UCSD-AML1 (cell line): ENCODE results near the gene PSRC1.
A peak's percentile ranks its signal among the peaks of the same experiment; 100 is the strongest.
"Not testable (repeated sequence)": the region's sequence is repeated elsewhere in the genome, so short reads cannot be mapped to it uniquely, and the experiment has no call there.

Source experiments
- DNase-seq: peaks from one replicate; lab custom pipeline; 2025; ENCODE audit not compliant: unreplicated experiment; lab: John Stamatoyannopoulos, UW

Gene PSRC1

DNA sequence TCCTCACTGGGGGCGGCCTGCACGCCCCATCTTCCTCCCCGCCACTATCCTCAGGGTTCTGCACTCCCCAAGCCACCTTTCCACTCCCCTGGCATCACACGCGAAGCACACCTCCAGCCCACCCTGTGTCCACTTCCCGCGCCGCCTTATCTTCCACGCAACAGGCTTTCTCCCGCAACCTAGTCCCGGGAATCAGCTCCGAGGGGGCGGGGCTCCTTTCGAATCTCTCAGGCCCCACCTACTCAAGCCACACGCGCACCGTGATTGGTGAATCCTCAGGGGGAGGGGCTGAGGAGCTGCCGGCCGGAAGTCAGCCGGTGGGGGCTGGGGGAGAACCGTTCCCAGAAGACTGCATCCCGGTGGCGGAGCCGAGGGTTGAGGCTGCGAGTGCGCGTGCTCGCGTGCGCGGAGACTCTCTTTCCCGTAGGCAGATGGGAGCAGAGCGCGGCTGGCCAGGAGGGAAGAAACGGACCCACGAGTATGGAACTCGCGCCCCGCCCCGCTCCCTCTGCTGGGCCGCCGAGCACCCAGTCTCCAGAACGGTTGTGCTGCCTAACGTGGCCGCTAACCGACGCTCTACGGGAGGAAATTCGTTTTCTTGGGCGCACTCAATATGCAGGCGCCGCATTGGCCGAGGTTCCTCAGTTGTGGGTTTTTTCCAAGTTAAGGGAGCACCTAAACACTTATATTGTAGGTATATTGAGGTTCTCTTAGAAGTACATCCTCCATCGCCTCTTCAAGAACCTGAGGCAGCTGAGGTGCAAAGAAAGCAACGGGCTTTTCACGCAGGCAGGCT, at the start of gene PSRC1:
PSRC1 (minus strand) TSS at position 194 of the 796 bp plus-strand sequence.
- DNase-seq: peak; percentile 93

DNA sequence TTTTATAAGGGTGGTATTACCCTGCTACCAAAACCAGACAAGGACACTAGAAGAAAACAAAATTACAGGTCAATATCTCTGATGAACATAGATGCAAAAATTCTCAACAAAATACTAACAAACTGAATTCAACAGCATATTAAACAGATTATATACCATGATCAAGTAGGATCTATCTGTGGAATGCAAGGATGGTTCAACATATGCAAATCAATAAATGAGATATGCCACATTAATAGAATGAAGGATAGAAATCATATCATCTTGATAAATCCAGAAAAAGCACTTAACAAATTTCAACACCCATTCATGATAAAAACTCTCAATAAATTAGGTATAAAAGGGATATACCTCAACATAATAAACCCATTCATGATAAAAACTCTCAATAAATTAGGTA, 48.2 kb upstream of the PSRC1 start:
- no peak for DNase-seq

DNA sequence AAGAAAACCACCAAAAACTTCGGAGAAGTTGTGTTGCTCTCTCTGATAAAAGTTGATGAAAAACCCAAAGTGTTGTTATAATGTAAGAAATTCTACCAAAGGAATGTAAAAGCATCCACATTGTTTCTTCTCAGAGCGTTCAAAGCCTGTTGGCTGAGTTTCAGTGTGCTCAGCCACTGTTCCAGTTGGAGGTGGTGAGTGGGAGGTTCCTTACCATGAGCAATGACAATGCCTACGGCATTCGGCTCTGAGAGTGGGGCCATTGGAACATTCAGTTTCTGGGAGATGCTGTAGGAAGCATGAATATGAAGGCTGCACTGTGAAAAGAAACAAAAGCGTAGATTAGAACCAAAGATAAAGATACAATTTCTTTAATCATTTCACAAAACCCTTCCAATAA, 44.3 kb upstream of the PSRC1 start:
- no peak for DNase-seq

DNA sequence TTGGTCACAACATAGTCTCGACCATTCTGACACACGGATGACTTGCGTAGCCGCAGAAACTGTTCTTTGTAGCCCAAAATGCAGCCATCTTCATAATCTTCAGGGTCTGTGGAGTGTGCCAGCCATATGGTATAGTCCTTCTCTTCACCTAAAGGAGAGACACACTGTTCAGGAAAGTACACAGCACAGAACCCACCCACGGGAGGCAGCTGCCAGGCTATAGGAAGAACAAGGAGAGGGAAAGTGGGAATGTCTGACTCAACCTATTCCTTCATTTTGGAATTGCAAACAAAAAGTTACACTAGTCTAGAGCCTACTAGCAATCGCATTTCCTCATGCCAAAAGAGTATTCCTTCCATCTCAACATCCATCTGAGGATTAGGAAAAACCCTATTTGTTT, 40.0 kb upstream of the PSRC1 start:
- no peak for DNase-seq

DNA sequence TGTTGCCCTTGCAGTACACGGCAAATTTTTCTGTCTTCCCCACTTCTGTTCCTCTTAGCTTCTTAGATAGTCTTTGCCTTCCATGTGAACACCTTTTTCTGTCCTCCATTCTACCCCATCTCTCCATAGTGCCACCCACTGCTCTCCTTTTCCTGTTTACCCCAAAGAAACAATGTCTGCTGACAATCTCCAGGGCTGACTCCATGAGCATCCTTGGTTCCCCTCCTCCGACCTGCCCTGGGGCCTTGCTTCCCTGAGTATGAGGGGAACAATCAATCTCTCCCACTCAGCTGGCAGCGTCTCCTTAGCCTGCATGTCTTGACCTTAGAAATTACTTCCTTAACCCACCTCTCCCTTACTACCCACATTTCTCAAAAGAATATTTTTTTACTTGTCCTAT, 36.2 kb upstream of the PSRC1 start:
- DNase-seq: no peak

DNA sequence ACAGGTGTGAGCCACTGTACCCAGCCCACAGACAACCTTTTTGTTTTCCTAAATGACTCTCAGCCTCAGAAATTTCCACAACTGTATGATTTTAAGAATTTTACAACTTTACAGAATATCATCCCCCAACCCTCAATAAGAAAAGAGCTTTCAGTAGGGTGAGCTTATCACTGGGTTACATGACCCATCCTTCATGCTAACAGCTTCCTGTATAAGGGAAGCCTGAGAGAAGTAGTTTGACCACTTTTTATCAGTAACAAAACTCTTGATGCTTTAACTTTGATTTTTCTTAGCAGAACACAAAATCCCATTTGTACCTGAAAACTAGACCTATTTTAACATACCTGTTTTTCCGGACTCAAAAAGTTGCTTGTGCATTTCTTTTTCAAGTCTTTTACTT, 33.6 kb upstream of the PSRC1 start:
- no peak for DNase-seq

DNA sequence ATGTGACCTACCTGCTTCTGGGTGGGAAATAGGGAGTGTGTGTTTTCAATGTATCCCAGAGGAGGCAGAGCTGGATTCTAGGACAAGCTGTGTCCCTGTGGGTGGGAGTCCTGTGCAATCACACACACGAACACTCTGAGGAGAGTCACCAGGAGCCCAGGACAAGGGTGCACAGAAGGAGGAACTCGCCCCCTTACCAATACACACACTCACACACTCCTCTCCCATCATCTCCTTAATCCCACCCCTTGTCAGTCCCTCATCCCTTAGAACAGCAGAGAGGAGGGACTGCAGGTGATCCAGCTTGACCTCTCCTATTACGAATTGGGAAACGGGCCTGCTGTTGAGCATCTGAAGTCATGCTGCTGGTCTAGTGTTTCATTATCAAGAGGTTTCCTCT, 32.3 kb upstream of the PSRC1 start:
- no peak for DNase-seq

DNA sequence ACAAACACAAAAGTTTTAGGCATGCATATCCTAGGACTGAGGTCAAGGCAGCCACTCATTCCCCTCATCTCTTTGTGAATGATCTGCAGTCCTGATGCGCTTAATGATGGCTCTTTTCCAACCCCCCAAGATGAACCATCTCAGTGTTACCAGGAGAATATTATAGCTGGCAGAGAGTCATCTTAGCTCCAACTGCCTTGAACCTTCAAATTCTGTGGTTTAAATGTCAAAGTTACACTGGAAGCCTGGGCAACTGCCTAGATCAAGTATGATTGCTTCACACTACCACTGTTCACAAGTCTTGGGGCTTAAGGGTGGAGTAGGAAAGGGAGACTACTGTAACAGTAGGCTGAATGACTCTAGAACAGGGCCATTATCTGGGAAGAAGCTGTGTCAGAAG, 31.9 kb upstream of the PSRC1 start:
- DNase-seq: no peak

DNA sequence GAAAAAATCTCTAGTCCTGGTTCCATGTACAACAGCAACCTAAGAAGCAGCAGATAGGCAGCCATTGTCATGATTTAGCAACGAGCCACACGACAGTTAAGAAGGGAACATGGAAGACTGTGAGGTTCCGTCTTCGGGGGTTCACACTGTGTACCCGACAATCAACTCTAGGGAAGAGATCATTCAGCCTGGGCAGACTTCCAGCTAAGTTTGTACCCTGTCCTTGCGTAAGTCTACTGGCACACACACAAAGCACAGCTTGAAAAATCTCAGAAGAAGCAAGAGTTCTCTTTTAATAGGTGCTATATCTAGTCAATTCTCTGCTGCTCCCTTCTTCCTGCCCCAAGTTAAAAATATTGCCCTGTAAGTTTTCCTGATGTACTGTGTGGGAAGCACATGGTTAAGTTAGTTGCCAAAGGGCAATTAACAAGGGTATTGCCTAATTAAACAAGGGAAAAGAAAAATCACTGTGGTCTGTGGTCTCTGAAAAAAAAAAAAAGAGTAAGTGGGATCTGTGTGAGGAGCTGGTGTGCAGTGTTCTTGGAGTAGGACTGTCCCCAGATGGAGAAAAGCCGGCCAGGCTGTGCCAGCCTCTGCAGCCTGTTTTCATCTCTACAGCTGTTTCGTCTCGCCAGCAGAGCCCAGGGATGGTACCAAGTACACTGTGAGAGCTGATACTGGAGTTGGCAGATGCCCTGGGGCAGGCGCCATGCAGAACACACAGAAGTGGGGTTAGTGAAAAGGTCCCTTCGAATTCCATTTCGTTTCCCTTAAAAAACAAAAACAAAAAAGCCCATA, 30.2 kb upstream of the PSRC1 start:
- DNase-seq: no peak

DNA sequence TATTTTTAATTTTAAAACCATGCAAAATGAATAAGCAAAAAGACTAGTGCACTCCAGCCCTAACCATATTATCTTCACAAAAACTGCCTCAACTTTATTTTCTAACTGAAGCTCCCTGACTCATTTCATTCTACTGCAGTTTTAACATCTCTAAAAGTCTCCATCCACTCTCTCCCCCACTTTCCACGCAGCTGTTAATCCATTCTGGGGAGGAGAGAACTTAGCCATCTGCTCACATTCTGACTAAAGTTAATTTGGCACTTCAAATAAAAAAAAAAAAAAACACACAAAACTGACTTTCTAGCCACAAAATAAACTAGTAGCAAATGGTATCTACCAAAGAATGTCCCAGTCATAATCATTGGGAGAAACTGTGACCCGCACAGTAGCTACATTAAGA, 29.3 kb upstream of the PSRC1 start:
- no peak for DNase-seq

DNA sequence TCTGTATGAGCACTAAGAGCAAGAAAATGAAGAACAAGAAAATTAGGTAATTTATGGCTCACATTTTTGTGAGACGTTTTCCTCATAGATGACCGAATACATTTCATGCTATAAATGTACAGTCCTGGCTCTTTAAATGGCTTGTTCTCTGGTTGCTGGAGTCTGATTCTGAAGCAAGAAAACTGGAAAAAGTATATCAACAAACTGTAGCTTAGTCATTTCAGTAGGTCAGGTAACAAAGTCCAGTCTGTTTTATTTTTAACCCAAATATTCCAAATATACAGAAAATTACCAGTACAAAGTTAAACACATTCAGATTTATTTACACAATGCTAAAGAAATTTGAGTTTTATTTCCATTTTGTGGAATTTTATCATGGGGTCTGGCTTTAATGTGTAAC, 26.4 kb upstream of the PSRC1 start:
- DNase-seq: no peak

DNA sequence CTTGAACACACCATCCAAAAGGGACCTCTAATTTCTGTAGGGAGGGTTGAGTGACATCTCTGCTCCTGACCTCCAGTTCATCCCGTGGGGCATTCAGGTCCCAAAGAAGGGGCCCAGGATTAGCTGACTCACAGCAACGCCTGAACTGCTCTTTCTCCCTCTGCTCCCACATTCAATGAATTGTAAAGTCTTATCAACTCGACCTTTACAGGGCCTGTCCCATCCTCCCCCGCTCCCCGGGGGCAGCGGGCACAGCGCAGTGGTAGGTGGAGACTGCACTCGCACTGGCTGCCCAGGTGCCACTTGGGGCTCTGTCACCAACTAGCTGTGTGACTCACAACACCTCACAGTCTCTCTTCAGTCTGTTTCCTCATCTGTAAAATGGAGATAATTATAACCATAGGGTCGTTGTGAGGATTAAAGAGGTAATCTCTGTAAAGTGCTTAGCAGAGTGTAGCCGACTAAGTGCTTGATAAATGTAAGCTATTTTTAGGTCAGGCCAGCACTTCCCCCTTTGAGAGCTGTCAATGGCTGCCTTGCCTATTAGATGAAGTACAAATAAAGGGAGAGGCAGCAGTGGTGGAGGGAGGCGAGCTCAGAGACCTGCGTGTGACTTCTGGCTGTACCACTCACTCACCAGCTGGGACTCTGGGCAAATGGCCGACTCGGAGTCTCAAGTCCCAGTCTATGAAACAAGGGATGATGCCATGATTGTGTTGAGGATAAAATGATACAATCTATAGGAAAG, 24.5 kb upstream of the PSRC1 start:
- DNase-seq: peak; percentile 40

DNA sequence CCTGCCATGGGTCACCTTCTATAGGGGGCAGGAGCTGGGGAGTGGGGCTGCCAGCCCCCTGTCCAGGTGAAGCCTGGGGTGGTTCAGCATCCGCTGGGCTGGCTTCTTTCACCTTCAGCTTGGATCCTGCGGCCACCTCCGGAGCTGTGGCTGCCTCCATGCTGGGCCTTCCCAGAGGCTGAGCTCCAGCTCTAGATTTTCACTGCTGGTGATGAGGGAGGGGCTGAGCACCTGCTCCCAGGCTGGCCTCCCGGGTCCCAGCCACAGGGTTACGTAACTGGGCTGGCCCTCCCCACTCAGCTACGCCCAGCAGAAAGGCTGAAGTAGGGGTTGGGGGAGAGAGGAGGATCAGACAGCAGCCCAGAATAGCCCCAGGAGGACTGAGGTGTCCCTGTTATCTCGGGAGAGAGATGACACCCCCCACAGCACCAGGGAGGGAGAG, 23.9 kb upstream of the PSRC1 start, which contains the start of gene MYBPHL:
MYBPHL (minus strand) TSS at position 180 of the 442 bp plus-strand sequence; CDS start at position 160, 20 bp downstream.
- no peak for DNase-seq

DNA sequence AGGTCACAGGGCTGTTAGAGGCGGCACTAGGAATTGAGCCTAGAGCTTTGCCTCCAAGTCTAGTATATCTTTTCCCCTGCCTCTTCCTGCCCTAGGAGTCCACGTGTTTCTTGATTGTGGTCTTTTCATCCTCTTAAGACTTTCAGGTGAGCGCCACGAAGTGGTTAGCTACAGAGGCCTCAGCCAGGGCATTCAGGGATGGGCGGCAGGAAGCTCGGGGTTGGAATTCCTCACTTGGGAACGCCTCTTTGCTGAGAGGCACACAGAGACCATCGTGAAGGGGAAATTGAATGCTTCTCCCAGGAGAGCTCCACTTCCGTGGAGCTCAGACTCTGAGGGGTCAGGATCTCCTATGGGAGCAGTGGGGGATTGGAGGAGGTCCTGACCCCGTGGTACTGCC, 23.0 kb upstream of the PSRC1 start:
- not testable (repeated sequence) for DNase-seq

DNA sequence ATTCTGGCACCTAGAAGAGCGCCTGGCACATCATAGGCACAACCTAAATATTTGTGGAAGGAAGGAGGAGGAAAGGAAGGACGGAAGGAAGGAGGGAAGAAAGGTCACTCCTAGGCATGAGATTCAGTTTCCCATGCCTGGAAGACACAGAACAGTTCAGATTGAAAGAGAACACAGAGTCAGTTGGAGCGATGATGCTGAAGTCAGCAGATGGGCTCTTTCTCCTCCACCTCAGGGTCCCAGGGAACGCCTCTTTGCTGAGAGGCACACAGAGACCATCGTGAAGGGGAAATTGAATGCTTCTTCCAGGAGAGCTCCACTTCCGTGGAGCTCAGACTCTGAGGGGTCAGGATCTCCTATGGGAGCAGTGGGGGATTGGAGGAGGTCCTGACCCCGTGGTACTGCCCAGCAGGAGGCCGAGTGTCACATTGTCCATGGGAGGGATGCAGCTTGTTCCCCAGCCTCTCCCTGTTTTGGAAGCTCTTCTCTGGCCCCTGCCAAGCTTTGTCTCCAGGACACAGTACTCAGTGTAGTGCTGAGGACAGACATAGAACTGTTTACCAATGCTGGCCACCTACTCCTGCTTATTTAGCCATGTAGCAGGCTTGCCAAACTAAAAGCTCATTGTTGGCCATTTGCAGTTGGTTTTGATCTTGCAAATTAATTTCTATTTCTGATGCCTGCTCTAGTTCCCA, 21.4 kb upstream of the PSRC1 start:
- no peak for DNase-seq

DNA sequence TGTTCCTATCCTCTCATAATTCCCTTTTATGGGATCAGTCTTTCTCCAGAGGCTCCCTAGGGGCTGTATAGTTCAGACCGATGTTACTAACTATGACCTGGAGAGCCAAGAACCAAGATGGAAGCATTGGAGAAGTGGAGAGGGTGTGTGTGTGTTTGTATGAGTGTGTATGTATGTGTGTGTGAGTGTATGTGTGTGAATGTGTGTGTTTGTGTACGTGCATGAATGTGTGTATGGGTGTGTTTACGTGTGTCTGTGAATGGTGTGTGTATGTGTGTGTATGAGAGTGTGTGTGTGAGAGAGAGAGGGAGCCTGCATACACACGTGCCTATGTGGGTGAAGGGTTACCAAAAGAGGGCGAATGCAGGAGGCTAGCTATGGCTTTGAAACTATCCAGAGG, 18.9 kb upstream of the PSRC1 start:
- no peak for DNase-seq

DNA sequence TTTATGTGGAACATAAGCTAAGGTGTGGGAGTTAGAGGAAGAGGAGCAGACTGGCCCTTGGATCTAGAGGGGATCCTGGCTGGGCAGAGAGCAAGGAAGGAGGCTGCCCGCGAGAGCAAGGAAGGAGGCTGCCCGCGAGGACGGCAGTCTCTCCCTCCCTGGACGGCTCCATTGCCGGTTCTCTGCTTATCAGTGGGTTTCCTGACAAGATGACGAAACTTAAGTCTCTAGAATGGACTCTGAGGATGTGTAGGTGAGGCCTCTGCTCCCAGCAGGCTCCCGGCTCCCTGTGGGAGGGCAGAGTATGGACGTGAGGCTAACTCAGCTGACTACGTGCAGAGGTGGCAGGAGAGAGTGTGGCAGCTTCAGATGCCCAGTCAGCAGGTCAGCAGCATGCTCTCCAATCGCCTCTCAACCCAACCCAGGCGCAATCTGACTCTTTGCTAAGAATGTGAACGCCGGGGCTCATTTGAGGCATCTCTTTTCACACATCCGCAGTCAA, 17.8 kb upstream of the PSRC1 start:
- no peak for DNase-seq

DNA sequence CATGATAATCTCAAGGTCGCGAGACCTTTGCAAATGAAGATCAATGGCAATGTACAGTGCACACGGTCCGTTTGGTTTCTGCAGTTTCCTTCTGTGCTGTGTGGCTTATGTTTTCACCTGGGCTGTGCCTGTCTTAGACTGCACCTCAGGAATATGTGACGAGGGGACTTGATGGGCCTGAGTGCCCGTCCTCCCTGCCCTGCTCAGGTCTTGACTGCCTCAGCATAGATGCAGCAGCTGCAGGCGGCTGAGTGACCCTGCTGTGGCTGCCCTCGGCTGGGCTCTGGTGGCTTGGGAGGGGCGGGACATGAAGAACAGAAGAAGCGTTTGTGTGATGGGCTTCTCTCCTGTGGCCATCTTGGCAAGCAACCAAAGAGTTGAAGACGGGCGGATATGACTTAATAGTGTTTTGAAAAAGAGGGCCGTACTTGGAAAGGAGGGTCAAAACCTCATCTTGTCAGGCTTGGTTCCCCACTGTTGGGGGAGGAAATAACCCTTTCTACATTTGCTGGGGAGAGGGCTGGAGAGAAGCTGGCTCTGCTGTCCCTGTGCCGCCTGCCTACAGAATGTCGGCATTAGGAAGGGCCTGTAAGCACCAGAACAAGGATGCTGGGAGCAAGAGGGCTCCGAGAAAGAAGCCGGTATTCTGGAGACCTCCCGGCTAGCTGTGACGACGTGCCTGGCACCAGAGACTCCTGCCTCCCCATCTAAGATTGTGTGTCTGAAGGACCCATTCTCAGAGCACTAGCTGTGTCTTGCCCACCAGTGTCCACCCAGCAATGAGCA, 16.8 kb upstream of the PSRC1 start:
- DNase-seq: no peak

DNA sequence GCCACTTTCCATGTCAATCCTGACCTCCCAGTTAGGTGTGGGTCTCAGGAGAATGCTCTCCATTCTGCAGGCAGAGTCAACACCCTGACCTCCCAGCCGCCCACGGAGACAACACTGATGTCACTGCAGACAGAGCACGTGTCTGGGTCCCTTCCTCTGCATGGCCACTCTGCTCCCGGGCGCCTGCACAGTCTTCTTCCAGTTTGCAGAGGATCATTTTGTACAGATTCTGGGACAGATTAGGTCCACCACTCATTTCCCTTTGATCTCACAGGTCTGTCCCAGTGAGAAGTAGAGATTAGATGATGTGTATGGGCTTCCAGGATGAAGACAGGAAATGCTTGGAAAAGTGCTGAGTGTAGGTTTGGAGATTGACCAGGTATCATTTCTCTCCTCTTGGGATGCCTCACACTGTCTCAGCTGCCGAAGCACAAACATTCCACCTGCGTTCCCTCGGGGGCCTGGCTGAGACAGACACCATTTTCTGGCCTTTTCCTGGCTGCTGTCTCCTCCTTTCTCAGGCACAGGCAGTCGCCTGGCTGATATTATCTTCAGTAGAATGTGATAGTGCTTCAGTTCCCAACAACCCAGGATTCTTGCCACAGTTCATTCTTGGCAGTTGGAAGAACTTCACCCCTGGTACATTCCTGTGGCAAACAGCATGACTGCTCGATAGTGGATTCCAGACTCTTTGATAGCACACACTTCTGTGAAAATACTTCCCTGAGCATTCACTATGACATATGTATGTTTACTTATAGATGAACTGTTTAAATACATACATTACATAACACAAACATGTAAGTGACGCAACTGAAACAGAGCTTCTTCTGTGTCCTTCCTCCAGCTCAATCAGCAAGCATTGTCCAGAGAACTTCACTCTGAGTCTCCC, 16.0 kb upstream of the PSRC1 start:
- DNase-seq: no peak
